ENCODE measurements around the gene P3H1.
"Not testable (repeated sequence)": the region's sequence is repeated elsewhere in the genome, so short reads cannot be mapped to it uniquely, and the experiment has no call there.

Gene P3H1

DNA sequence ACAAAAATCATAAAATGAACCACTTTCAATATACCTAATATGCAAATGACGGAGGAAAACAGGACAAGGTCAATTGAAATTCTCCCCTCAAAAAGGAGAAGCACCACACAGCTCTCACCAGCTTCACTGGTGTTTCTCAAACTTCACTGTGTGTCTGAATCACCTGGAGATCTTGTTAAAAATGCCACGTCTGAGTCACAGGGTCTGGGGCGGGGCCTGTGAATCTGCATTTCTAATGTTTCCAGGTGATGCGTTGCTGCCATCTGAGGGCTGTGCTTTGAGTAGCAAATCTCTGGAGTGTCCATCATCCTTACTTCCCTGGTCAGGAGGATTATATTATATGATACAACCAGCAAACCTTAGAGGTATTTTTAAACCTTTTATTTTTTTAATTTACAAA is 35.8 kb downstream of the P3H1 start:
- DNase-seq (ENCODE audit: low read depth): peak; percentile 56

DNA sequence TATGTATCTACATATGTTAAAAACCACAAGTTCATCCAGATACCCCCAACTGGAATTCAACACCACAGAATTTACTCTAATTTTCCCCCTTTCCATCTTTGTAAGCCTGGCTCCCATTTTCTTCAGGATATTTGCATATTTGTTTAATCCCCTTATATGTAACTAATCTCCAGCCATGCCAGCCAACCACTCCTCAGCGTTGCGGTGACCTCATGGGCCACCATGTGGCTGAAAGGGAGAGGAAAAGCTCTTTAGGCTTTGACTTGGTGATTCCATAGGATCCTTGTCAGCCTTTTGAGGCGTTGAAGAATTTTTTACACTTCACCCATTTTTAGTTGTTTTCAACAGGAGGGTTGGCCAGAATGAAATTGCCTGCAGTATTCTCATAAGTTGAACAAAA is 36.8 kb downstream of the P3H1 start:
- DNase-seq (ENCODE audit: low read depth): no peak

DNA sequence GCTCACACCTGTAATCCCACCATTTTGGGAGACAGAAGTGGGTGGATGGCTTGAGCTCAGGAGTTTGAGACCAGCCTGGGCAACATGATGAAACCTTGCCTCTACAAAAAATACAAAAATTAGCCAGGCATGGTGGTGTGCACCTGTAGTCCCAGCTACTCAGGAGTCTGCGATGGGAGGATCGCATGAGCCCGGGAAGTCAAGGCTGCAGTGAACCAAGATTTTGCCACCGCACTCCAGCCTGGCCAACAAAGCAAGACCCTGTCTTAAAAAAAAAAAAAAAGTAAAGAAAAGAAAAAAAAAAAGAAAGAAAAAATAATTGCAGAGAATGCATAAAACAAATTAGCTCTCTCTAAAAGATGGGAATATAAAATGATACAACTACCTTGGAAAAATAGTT is 41.0 kb downstream of the P3H1 start:
- not testable (repeated sequence) for DNase-seq (ENCODE audit: low read depth)

DNA sequence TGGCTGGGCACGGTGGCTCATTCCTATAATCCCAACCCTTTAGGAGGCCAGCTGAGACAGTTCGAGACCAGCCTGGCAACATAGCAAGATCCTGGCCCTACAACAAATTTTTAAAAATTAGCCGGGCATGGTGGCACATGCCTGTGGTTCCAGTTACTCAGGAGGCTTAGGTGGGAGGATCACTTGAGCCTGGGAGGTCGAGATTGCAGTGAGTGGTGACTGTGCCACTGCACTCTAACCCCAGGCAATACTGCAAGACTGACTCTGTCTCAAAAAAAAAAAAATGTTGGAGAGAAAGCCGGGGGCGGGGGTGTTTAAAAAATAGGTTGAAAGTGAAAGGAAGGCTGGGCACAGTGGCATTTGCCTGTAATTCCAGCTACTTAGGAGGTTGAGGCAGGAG is 43.3 kb downstream of the P3H1 start:
- no peak for DNase-seq (ENCODE audit: low read depth)

DNA sequence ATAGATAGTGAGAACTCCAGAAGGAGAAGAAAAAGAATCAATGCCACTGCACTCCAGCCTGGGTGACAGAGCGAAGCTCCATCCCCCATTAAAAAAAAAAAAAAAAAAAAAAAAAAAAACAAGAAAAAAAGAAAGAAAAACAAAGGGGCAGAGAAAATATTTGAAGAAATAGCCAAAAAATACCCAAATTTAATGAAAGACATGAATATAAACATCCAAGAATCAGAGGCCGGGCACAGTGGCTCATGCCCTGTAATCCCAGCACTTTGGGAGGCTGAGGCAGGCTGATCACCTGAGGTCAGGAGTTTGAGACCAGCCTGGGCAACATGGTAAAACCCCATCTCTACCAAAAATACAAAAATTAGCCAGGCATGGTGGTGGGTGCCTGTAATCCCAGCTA is 44.4 kb downstream of the P3H1 start:
- DNase-seq (ENCODE audit: low read depth): not testable (repeated sequence)

DNA sequence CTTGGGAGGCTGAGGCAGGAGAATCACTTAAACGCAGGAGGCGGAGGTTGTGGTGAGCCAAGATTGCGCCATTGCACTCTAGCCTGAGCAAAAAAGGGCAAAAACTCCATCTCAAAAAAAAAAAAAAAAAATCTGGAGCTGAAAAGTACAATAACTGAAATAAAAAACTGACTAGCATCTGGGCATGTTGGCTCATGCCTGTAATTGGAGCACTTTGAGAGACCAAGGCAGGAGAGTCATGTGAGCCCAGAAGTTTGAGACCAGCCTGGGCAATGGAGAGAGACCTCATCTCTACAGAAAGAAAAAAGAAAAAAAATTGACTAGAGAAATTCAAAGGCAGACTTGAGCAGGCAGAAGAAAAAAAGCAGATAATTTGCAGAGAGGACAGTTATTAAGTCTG is 44.9 kb downstream of the P3H1 start:
- DNase-seq (ENCODE audit: low read depth): no peak

DNA sequence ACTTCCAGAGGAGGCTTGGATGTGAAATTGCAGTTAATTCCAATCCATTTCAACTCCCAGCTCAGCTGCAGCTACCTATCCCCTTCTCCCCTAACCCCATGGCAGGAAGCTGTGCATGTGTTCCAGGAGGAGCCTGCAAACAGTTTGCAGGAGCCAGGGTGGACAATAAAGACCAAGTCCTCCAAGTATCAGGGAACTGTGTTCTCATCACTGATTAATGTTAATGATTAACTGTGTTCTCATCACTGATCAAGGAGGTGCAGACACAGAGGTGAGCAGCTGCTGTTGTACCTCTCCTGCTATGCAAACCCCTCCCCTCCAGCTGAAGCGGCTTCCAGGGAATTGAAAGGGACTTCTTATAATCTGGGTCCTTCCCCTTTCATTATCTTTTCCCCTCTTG is 46.0 kb downstream of the P3H1 start:
- DNase-seq (ENCODE audit: low read depth): no peak

DNA sequence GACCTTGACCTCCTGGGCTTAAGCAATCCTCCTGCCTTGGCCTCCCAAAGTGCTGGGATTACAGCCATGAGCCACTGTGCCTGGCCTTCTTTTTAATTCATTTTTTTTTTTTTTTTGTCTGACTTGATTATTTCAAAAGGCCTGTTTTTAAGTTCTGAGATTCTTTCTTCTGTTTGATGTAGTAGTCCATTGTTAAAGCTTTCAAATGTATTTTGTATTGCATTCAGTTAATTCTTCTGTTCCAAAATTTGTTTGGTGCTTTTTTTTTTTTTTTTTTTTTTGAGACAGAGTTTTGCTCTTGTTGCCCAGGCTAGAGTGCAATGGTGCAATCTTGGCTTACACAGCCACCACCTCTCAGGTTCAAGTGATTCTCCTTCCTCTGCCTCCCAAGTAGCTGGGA is 52.4 kb downstream of the P3H1 start:
- not testable (repeated sequence) for DNase-seq (ENCODE audit: low read depth)

DNA sequence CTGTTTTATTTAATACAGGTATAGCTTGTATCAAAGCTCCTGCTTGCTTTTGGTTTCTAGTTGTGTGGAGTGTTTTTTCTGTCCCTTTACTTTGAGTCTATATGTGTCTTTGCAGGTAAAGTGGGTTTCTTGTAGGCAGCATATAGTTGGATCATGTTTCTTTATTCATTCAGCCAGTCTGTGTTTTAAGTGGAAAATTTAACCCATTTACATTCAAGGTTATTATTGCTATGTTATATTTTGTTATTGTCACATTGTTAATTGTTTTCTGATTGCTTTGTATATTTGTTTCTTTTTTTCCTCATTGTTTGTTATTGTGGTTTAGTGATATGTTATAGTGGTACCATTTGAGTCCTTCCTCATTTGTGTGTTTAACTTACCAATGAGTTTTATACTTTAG is 53.5 kb downstream of the P3H1 start:
- no peak for DNase-seq (ENCODE audit: low read depth)

DNA sequence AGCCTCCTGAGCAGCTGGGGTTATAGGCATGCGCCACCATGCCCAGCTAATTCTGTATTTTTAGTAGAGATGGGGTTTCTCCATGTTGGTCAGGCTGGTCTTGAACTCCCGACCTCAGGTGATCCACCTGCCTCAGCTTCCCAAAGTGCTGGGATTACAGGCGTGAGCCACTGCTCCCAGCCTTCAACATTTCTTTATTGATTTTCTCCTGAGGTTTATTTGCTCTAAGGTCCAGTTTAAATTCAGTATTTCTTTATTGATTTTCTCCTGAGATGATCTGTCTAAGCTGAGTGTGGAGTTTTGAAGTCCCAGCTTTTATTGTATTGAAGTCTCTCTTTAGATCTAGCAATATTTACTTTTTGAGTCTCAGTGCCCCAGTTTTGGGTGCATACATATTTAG is 54.0 kb downstream of the P3H1 start:
- DNase-seq (ENCODE audit: low read depth): not testable (repeated sequence)

DNA sequence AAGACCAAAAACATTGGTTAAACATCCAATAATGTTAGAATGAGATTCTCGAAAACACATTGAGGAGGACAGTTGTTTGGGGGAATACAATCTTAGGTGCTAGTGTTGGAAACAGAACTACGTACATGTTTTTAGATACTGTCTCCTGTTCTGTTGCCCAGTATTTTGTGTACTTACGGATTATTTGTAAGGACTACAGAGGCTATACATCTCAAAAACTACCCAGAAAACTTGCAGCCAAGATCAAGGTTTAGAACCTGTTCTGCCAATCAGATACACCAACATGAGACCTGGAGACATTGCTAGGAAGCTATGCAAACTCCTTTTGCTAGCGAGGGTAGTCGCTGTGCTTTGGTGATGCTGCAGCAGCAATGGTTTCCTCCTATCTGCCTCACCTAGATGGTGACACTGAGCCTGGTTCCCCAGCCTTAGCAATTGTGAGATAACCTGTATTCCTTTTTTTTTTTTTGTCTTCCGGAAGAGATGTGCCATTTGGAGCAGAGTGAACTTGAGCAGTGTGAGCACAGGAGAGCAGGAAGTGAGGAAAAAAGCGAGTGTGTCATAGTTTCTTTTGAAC is 62.9 kb downstream of the P3H1 start:
- no peak for DNase-seq (ENCODE audit: low read depth)

DNA sequence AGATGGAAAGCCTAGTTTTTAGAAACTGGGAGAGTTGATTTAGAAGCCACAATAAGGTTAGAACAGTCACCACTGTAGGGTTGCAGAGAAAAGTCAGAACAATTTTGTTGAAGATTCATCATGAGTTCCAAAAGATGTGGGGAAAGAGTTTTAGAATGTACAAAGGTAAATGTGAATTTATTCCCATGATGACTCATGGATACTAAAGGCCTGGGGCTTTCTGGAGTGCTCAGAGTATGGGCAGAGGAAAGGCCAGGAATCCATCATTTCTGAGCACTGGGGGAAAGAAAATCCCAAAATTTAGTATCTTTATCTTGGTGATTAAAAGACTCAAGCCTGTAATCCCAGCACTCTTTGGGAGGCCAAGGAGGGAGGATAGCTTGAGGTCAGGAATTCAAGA is 66.8 kb downstream of the P3H1 start:
- DNase-seq (ENCODE audit: low read depth): no peak

DNA sequence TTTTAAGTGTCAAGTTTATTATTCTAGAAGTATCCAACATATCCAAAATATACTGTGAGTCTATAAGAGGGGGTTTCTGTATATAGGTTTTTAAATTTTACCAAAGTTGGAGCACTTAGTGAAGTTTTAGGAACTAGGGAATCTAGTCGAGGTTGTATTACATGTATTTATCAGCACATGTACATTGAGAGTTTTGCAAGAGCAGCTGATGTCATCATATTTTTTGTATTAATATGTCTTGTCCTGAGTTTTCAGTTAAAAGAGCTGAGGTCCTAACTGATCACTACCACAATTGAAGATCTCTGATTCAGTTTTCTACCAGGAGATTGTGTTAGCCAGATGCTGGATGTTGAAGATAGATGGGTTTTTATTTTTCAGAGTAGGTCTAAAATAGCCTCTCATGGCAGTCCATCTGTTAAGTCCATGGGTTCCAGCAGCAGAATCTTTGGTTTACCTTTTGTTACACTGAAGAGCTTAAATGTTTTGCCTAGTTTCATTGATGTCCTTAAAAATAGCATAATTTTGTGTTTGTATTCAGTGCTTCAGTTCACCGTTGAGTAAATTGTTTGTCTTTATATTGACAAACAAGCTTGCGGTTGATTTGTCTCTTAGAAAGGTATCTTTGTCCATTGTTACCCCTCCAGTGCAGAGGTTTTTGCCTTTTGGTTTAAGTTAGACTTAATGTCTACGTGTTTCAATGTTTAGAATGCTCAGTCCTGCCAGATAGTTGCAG is 68.6 kb downstream of the P3H1 start:
- no peak for DNase-seq (ENCODE audit: low read depth)

Data from activated T-cell treated with anti-CD3 and anti-CD28 coated beads for 48 hours (primary cell).